Activated CD8-positive, alpha-beta T cell treated with anti-CD3 and anti-CD28 coated beads for 36 hours (primary cell): ENCODE results near the gene GFOD1. TPM values are rescaled to one million over a fixed set of nuclear protein-coding genes. Genes with fewer than 3 reads are reported as not detected.
A peak's percentile ranks its signal among the peaks of the same experiment; 100 is the strongest.

Source experiments
- ATAC-seq: fragments of 200-7000 bp; cut with Tn5 transposase; one replicate; pipeline ENCODE4 v1.10.0; 2021; ENCODE audit warnings: mild to moderate bottlenecking, moderate library complexity
- CTCF ChIA-PET: fragments of 350-600 bp; sonication (Branson Sonifier 250); formaldehyde crosslinking; loops from one replicate; lab custom pipeline; 2021; ENCODE audit warnings: antibody characterized with exemption; lab: Charles Lee
- POLR2A ChIA-PET: fragments of 350-600 bp; sonication (Branson Sonifier 250); formaldehyde crosslinking; loops from one replicate; lab custom pipeline; 2021; ENCODE audit warnings: antibody characterized with exemption; lab: Charles Lee
- DNase-seq: peaks from one replicate; pipeline ENCODE4 v3.0.0-alpha.2; 2020
- H3K27ac Mint-ChIP-seq: one replicate; pipeline ENCODE4 v1.8.0; 2021; ENCODE audit warnings: mild to moderate bottlenecking, mixed read lengths
- H3K27me3 Mint-ChIP-seq: one replicate; pipeline ENCODE4 v1.8.0; 2021; ENCODE audit warnings: mixed read lengths
- H3K36me3 Mint-ChIP-seq: one replicate; pipeline ENCODE4 v1.8.0; 2021; ENCODE audit warnings: low read depth, mixed read lengths
- H3K4me1 Mint-ChIP-seq: one replicate; pipeline ENCODE4 v1.8.0; 2021; ENCODE audit warnings: low read depth, mixed read lengths
- H3K4me3 Mint-ChIP-seq: one replicate; pipeline ENCODE4 v1.8.0; 2021; ENCODE audit warnings: mild to moderate bottlenecking, moderate library complexity, mixed read lengths
- H3K9me3 Mint-ChIP-seq: one replicate; pipeline ENCODE4 v1.8.0; 2021; ENCODE audit warnings: mixed read lengths
- CTCF ChIP-seq: fragments of 200-600 bp; IDR thresholded peaks from one replicate; pipeline ENCODE4 v1.8.0; 2022; ENCODE audit warnings: antibody characterized with exemption, mild to moderate bottlenecking
- intact Hi-C: fragments of 100-400 bp; cut with micrococcal nuclease; formaldehyde crosslinking; loops from one replicate; pipeline ENCODE4 v1.10.0; 2022
- total RNA-seq, 2 experiments: library from RNA; stranded (reverse); gene quantifications; one replicate each; pipeline ENCODE4 v1.2.3, GENCODE V29; 2021

GFOD1 gene
- total RNA-seq, 2 experiments from 2014 or later: 12.3 to 12.9 TPM

GRCh38 chr6:13375360-13375878 is 112.0 kb downstream of the GFOD1 start:
- peak overlapping the region; percentile 11 for H3K27ac Mint-ChIP-seq
- no peaks in the 10 kb centered on the region for H3K27me3 Mint-ChIP-seq
- H3K9me3 Mint-ChIP-seq: no peaks in the 10 kb centered on the region
- CTCF ChIA-PET: interaction anchor here (0.6 to 1.6 kb wide), 7 partner anchors 16 to 200 kb away, joined by 3 to 5 read pairs (median 3); partner anchors contain the start of gene GFOD1
- intact Hi-C loops: no loop called here
- DNase-seq (peak; percentile 83), ATAC-seq (peak; percentile 91)
- H3K4me3 Mint-ChIP-seq: no peak overlapping the region
- H3K4me1 Mint-ChIP-seq: peaks cover 33% of the 10 kb centered on the region
- peaks cover 2% of the 10 kb centered on the region for H3K36me3 Mint-ChIP-seq
- POLR2A ChIA-PET: interaction anchor here (0.7 to 1.4 kb wide), 6 partner anchors 24 to 199 kb away, joined by 3 to 4 read pairs (median 3); partner anchors contain the start of gene SIRT5
- no peak for TF ChIP-seq CTCF

GRCh38 chr6:13373919-13374318 is 113.5 kb downstream of the GFOD1 start:
- no peak overlapping the region for H3K4me3 Mint-ChIP-seq
- peaks cover 2% of the 10 kb centered on the region for H3K36me3 Mint-ChIP-seq
- intact Hi-C loops: no loop called here
- no peak overlapping the region for H3K27ac Mint-ChIP-seq
- H3K9me3 Mint-ChIP-seq: no peaks in the 10 kb centered on the region
- no peaks in the 10 kb centered on the region for H3K27me3 Mint-ChIP-seq
- DNase-seq: no peak
- ATAC-seq: no peak
- POLR2A ChIA-PET: no interaction called here
- TF ChIP-seq CTCF: no peak
- peaks cover 33% of the 10 kb centered on the region for H3K4me1 Mint-ChIP-seq
- CTCF ChIA-PET: interaction anchor here (1.0 to 2.6 kb wide), 2 partner anchors 16 to 38 kb away, joined by 3 to 10 read pairs; no protein-coding TSS in a partner anchor

GRCh38 chr6:13373488-13373886 is 113.9 kb downstream of the GFOD1 start:
- CTCF ChIA-PET: interaction anchor here (1.0 to 2.6 kb wide), 2 partner anchors 15 to 38 kb away, joined by 3 to 10 read pairs; no protein-coding TSS in a partner anchor
- Mint-ChIP-seq H3K4me1 (peaks cover 33% of the 10 kb centered on the region), H3K4me3 (no peak overlapping the region), H3K36me3 (peaks cover 2% of the 10 kb centered on the region), H3K27ac (no peak overlapping the region), H3K9me3 (no peaks in the 10 kb centered on the region), H3K27me3 (no peaks in the 10 kb centered on the region)
- intact Hi-C loops: no loop called here
- ATAC-seq: no peak
- no peak for TF ChIP-seq CTCF
- no peak for DNase-seq
- POLR2A ChIA-PET: interaction anchor here (0.9 to 1.3 kb wide), 3 partner anchors 15 to 18 kb away, joined by 3 to 5 read pairs (median 4); no protein-coding TSS in a partner anchor

GRCh38 chr6:13372688-13373487 is 114.5 kb downstream of the GFOD1 start:
- H3K27ac Mint-ChIP-seq: no peak overlapping the region
- H3K36me3 Mint-ChIP-seq: peaks cover 2% of the 10 kb centered on the region
- TF ChIP-seq CTCF: no peak
- peaks cover 33% of the 10 kb centered on the region for H3K4me1 Mint-ChIP-seq
- no peaks in the 10 kb centered on the region for H3K9me3 Mint-ChIP-seq
- H3K27me3 Mint-ChIP-seq: no peaks in the 10 kb centered on the region
- ChIA-PET POLR2A (interaction anchor here (0.9 to 1.3 kb wide), 3 partner anchors 14 to 18 kb away, joined by 3 to 5 read pairs (median 4); no protein-coding TSS in a partner anchor), CTCF (interaction anchor here (1.0 to 2.6 kb wide), 2 partner anchors 15 to 37 kb away, joined by 3 to 10 read pairs; no protein-coding TSS in a partner anchor)
- no peak for DNase-seq
- H3K4me3 Mint-ChIP-seq: no peak overlapping the region
- intact Hi-C loops: no loop called here
- ATAC-seq: no peak
